ENCODE measurements around the gene DGKG.

- TF ChIP-seq POLR2A (IDR thresholded peaks at IDR 0.05; ENCODE audit: low read length) (no peak), GATA1 (IDR thresholded peaks at IDR 0.05; ENCODE audit: low read depth, low read length) (no peak)
These were observed 254.6 kb downstream of the DGKG start for GRCh38 chr3:186107215-186108105.
